ENCODE results near the gene SPAG9.

DNA sequence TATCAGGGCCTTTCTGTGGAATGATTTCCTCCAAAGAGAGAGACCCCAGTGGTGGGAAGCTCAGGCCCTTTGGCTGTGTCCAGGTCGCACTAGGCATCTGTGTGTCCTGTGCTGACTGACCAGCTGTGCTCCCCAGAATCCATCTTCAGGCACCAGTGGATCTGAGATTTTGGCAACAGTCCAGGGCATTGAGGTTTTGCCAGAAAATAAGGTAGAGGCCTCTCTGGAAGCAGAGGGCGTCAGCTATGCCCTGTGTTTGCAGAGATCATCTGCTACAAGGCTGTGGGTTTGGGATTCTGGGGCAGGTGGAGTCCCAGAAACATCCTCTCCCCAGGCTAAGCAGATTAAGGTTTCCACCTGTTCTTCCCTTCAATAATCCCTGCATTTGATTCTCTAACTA is 197.1 kb downstream of the SPAG9 start:
- TF ChIP-seq, protein P1, sequence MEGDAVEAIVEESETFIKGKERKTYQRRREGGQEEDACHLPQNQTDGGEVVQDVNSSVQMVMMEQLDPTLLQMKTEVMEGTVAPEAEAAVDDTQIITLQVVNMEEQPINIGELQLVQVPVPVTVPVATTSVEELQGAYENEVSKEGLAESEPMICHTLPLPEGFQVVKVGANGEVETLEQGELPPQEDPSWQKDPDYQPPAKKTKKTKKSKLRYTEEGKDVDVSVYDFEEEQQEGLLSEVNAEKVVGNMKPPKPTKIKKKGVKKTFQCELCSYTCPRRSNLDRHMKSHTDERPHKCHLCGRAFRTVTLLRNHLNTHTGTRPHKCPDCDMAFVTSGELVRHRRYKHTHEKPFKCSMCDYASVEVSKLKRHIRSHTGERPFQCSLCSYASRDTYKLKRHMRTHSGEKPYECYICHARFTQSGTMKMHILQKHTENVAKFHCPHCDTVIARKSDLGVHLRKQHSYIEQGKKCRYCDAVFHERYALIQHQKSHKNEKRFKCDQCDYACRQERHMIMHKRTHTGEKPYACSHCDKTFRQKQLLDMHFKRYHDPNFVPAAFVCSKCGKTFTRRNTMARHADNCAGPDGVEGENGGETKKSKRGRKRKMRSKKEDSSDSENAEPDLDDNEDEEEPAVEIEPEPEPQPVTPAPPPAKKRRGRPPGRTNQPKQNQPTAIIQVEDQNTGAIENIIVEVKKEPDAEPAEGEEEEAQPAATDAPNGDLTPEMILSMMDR (IDR thresholded peaks at IDR 0.05; ENCODE audit: poor library complexity, severe bottlenecking): no peak
- TF ChIP-seq POLR2AphosphoS5 (IDR thresholded peaks at IDR 0.05) (no peak), RAD21 (conservative IDR thresholded peaks at IDR 0.05) (no peak), TAF1 (IDR thresholded peaks at IDR 0.05; ENCODE audit: low read depth) (no peak), EZH2 (IDR thresholded peaks at IDR 0.05; ENCODE audit: borderline replicate concordance, insufficient read depth, low read length, poor library complexity, severe bottlenecking) (no peak), SMC3 (conservative IDR thresholded peaks at IDR 0.05; ENCODE audit: poor library complexity) (no peak)

All from neural cell (in vitro differentiated cells).